ENCODE measurements around the gene TTLL8. TPM values are rescaled to one million over a fixed set of nuclear protein-coding genes. Genes with fewer than 3 reads are reported as not detected.
A peak's percentile ranks its signal among the peaks of the same experiment; 100 is the strongest.

TTLL8 gene
- total and polyA plus RNA-seq, 2 of the 8 experiments (the other 6 are each of a cell fraction or from before 2014, with no cell fraction given): not detected

DNA sequence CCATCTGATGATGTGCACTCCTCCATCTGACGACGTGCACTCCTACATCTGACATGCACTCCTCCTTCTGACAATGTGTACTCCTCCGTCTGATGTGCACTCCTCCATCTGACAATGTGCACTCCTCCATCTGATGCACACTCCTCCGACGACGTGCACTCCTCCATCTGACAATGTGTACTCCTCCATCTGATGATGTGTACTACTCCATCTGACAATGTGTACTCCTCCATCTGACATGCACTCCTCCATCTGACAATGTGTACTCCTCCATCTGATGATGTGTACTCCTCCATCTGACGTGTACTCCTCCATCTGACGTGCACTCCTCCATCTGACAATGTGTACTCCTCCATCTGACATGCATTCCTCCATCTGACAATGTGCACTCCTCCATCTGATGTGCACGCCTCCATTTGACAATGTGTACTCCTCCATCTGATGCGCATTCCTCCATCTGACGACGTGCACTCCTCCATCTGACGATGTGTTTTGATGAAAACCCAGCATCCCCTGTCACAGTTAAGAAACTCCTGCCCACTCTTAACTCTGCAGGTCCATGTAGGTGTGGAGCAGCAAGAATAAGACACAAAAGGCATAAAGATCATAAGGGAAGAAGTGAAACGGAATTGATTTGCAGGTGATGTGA is 35.8 kb downstream of the TTLL8 start:
- TF ChIP-seq POLR2AphosphoS5 (IDR thresholded peaks at IDR 0.05; ENCODE audit: low read depth, low read length): no peak
- TF ChIP-seq TBP (IDR thresholded peaks at IDR 0.05; ENCODE audit: low read depth, low read length): no peak
- TF ChIP-seq NRF1 (IDR thresholded peaks at IDR 0.05; ENCODE audit: low read depth, low read length): no peak
- TF ChIP-seq CEBPB (IDR thresholded peaks at IDR 0.05; ENCODE audit: low read depth, low read length): no peak
- no peak for TF ChIP-seq SP1 (IDR thresholded peaks at IDR 0.05; ENCODE audit: low read depth, low read length)
- no peak for TF ChIP-seq EZH2 (IDR thresholded peaks at IDR 0.05; ENCODE audit: low read depth, low read length, severe bottlenecking)
- no peak for TF ChIP-seq EP300 (IDR thresholded peaks at IDR 0.05; ENCODE audit: borderline replicate concordance in 1 of 2, low read depth in 2 of 2, low read length in 2 of 2)
- no peak for TF ChIP-seq SP2 (IDR thresholded peaks at IDR 0.05; ENCODE audit: low read length)
- no peak for TF ChIP-seq PHF8 (conservative IDR thresholded peaks at IDR 0.05; ENCODE audit: low read depth, low read length)
- no peak for TF ChIP-seq GTF2F1 (IDR thresholded peaks at IDR 0.05; ENCODE audit: borderline replicate concordance, low read depth, low read length)
- TF ChIP-seq SP4 (IDR thresholded peaks at IDR 0.05; ENCODE audit: low read length): no peak
- no peak for TF ChIP-seq JUN (IDR thresholded peaks at IDR 0.05; ENCODE audit: low read depth, low read length)
- H4K5ac ChIP-seq (ENCODE audit: insufficient read length, low read depth, low read length): no peak overlapping the region
- no peak overlapping the region for H3K18ac ChIP-seq (ENCODE audit: extremely low read depth, low read length)
- no peak overlapping the region for H4K91ac ChIP-seq (replicated peaks; ENCODE audit: insufficient read length, low read length)
- no peak overlapping the region for H2BK120ac ChIP-seq (replicated peaks; ENCODE audit: low read depth, low read length)
- no peak overlapping the region for H2AFZ ChIP-seq (ENCODE audit: low read length)
- peak overlapping the region; percentile 82; the same call in 1 of the 2 replicates for H2AK5ac ChIP-seq (ENCODE audit: low read depth, low read length)
- H3K9ac ChIP-seq (replicated peaks in 1 of 4; ENCODE audit: extremely low read depth in 1 of 4, low read depth in 3 of 4, low read length in 3 of 4): no peak overlapping the region
- H3K4ac ChIP-seq (replicated peaks; ENCODE audit: insufficient read length, low read depth, low read length): no peak overlapping the region
- no peaks in the 10 kb centered on the region; a peak in 1 of 7 replicates for H3K4me1 ChIP-seq (replicated peaks in 1 of 4; ENCODE audit: control insufficient read depth in 3 of 4, insufficient read depth in 4 of 4, low read length in 3 of 4)
- no peak overlapping the region for H3K4me2 ChIP-seq (ENCODE audit: insufficient read depth in 1 of 2, low read depth in 2 of 2, low read length in 2 of 2)
- H3K79me2 ChIP-seq (ENCODE audit: control insufficient read depth in 1 of 2, insufficient read depth in 2 of 2, low read length in 2 of 2): no peaks in the 10 kb centered on the region
- H2BK5ac ChIP-seq (ENCODE audit: low read depth, low read length): no peak overlapping the region
- H3K23ac ChIP-seq (ENCODE audit: insufficient read length): no peak overlapping the region
- peaks cover 0 to 8% (median 3%) of the 10 kb centered on the region in 4 experiments; a peak in 3 of 7 replicates for H3K27me3 ChIP-seq (replicated peaks in 1 of 4; ENCODE audit: control insufficient read depth in 3 of 4, extremely low read depth in 1 of 4, insufficient read depth in 3 of 4, low read length in 3 of 4)
- H3K56ac ChIP-seq (replicated peaks; ENCODE audit: insufficient read length, low read depth, low read length): no peak overlapping the region
- no peak for FAIRE-seq
- no peak overlapping the region for H4K8ac ChIP-seq (ENCODE audit: extremely low read depth, insufficient read depth, low read length)
- H2BK15ac ChIP-seq (ENCODE audit: low read length): no peak overlapping the region
- H3K4me3 ChIP-seq (ENCODE audit: extremely low read depth in 1 of 4, insufficient read depth in 2 of 4, low read depth in 3 of 4, low read length in 4 of 4): no peak overlapping the region
- WGBS, 2 experiments (ENCODE audit: extremely low coverage in 1 of 2, insufficient coverage in 1 of 2, insufficient read length in 1 of 2, insufficient replicate concordance in 2 of 2, low coverage in 1 of 2, low lambda C conversion rate in 2 of 2, missing lambda C conversion rate in 1 of 2): 83% methylated on average over 14 of the region's 14 CpGs; no CpG with 5 or more reads in 1 of the 2 experiments
- H3K23me2 ChIP-seq (ENCODE audit: low read depth, low read length): no peaks in the 10 kb centered on the region
- ChIA-PET CTCF (ENCODE audit: partially characterized antibody) (no interaction called here), POLR2A (ENCODE audit: partially characterized antibody) (no interaction called here)
- peaks cover 0 to 2% of the 10 kb centered on the region in 2 experiments for H4K20me1 ChIP-seq (replicated peaks in 1 of 2; ENCODE audit: control insufficient read depth in 1 of 2, insufficient read depth in 2 of 2, low read length in 2 of 2)
- peaks cover 0 to 12% of the 10 kb centered on the region in 2 experiments; a peak in 2 of 4 replicates for H3K9me3 ChIP-seq (ENCODE audit: insufficient read depth in 2 of 2, low read depth in 1 of 2, low read length in 1 of 2)
- no peak overlapping the region for H2BK20ac ChIP-seq (ENCODE audit: low read length)
- H2BK12ac ChIP-seq (ENCODE audit: low read depth, low read length): no peak overlapping the region
- no peak overlapping the region for H3K27ac ChIP-seq (ENCODE audit: low read depth, low read length)
- H3K14ac ChIP-seq (ENCODE audit: insufficient read length): no peak overlapping the region
- no peaks in the 10 kb centered on the region for H3K79me1 ChIP-seq (ENCODE audit: low read depth, low read length)
- DNase-seq (ENCODE audit: low read depth in 1 of 2, low spot score in 2 of 2): no peak
- no peaks in the 10 kb centered on the region; a peak in 1 of 8 replicates for H3K36me3 ChIP-seq (ENCODE audit: control insufficient read depth in 2 of 4, insufficient read depth in 4 of 4, low read length in 3 of 4)

Data from H1 (cell line).